Measurements from ENCODE around the gene HNRNPUL2.

- TF ChIP-seq GABPA (IDR thresholded peaks at IDR 0.05; ENCODE audit: borderline replicate concordance, insufficient read depth, low read length) (peak; percentile 81), E2F6 (IDR thresholded peaks at IDR 0.05) (no peak), HDAC2 (IDR thresholded peaks at IDR 0.05; ENCODE audit: borderline replicate concordance in 1 of 2, low read depth in 2 of 2, low read length in 2 of 2) (no peak), EP300 (IDR thresholded peaks at IDR 0.05; ENCODE audit: borderline replicate concordance in 1 of 2, low read depth in 2 of 2, low read length in 2 of 2) (no peak), TCF12 (IDR thresholded peaks at IDR 0.05; ENCODE audit: low read depth, low read length) (no peak), POLR2A (IDR thresholded peaks at IDR 0.05; ENCODE audit: control extremely low read depth in 1 of 2, low read depth in 2 of 2, low read length in 2 of 2) (peak; percentile 37 to 79), SUZ12 (IDR thresholded peaks at IDR 0.05; ENCODE audit: low read length) (no peak), CTCF (IDR thresholded peaks at IDR 0.05; ENCODE audit: control extremely low read depth in 1 of 3, insufficient read depth in 1 of 3, low read depth in 1 of 3, low read length in 3 of 3) (no peak), EZH2 (IDR thresholded peaks at IDR 0.05; ENCODE audit: low read depth, low read length, severe bottlenecking) (no peak), ASH2L (IDR thresholded peaks at IDR 0.05; ENCODE audit: low read length) (no peak), ATF2 (IDR thresholded peaks at IDR 0.05; ENCODE audit: low read length) (no peak), CEBPB (IDR thresholded peaks at IDR 0.05; ENCODE audit: low read depth, low read length) (no peak), CHD1 (IDR thresholded peaks at IDR 0.05; ENCODE audit: low read depth, low read length) (no peak)
Observed at GRCh38 chr11:62753736-62754603, 26.7 kb upstream of the HNRNPUL2 start, which contains the start of gene ZBTB3.
